C4-2B (cell line): ENCODE results near the gene GIMAP8.

Experiments
- H3K27ac ChIP-seq: fragments of 450-650 bp; 2 replicates; pipeline ENCODE4 v1.5.1; 2017
- ZFX ChIP-seq: fragments of 450-650 bp; IDR thresholded peaks from 2 replicates; pipeline ENCODE4 v1.6.1; 2017
- TF ChIP-seq, protein P1 (sequence below): fragments of 450-650 bp; conservative IDR thresholded peaks from 2 replicates; pipeline ENCODE4 v1.5.1; 2017; ENCODE audit warnings: mild to moderate bottlenecking

Gene GIMAP8

DNA sequence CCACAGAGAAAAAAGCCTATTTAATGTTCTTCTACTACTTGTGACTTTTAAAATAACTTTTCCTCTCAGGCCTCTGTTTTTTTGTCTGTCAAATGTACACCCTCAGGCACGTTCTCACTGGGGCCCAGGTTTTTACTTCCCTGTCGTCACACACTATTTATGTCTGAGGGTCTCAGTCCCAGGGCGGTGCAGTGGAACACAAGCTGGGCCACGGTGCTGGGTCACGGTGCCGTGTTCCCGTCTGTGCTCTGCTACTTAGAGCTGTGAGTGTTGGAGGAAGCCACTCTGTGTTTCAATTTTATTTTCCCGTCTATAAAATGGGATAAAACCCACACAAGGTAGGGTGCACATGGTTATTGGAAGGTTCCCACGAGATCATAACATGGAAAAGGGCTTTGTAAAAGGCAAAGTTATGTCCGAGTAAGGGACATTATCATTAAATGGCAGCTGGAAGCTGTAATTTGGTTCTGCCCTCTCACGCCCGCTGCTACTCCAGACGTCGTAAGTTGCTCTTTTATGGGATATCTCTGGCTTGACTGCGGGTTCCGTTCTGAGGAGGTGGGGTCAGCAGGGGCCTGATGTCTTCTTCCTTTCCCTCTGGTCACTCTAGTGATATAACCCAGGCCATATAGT, 46.1 kb upstream of the GIMAP8 start:
- peak overlapping the region; percentile 87 for H3K27ac ChIP-seq
- TF ChIP-seq, protein P1, sequence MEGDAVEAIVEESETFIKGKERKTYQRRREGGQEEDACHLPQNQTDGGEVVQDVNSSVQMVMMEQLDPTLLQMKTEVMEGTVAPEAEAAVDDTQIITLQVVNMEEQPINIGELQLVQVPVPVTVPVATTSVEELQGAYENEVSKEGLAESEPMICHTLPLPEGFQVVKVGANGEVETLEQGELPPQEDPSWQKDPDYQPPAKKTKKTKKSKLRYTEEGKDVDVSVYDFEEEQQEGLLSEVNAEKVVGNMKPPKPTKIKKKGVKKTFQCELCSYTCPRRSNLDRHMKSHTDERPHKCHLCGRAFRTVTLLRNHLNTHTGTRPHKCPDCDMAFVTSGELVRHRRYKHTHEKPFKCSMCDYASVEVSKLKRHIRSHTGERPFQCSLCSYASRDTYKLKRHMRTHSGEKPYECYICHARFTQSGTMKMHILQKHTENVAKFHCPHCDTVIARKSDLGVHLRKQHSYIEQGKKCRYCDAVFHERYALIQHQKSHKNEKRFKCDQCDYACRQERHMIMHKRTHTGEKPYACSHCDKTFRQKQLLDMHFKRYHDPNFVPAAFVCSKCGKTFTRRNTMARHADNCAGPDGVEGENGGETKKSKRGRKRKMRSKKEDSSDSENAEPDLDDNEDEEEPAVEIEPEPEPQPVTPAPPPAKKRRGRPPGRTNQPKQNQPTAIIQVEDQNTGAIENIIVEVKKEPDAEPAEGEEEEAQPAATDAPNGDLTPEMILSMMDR: no peak
- no peak for TF ChIP-seq ZFX

DNA sequence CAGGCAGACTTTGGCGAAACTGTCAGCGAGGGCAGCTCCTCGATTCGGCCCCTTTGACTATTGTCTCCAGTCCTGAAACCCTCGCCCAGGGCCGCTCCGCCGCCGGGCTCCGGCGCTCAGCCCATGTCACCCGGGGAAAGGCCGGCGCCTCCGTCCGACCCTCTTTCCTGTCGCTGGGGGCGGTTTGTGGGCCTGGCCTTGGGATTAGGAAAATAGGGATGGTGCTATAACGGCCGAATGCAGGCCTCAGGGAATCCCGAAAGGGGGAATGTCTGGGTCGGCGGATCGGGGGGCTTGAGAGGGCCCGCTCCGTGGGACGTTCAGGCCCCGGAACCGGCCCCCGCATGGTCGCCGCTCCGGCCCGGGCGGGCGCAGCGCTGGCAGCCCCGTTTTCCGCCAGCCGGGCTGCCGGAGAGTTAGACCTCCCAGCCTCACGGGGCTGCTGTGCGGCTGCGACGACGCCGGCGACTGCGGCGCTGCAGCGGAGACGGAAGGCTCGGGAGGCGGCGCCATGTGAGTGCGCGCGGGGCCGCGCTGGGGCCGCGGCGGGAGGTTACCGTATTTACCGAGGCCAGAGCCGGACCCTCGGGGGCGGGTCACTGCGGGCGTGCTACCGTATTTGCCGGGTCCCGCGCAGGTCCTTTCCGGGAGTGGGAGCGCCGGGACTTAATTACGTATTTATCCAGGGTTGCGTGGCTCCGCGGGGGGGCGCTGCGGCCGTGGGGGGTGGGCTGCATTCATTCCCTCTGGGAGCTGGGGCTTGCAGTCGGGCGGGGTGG, 45.4 kb upstream of the GIMAP8 start:
- peak overlapping the region; percentile 87 for H3K27ac ChIP-seq
- TF ChIP-seq, protein P1: peak; percentile 71
- peak; percentile 95; the same call in 1 of the 2 replicates for TF ChIP-seq ZFX

DNA sequence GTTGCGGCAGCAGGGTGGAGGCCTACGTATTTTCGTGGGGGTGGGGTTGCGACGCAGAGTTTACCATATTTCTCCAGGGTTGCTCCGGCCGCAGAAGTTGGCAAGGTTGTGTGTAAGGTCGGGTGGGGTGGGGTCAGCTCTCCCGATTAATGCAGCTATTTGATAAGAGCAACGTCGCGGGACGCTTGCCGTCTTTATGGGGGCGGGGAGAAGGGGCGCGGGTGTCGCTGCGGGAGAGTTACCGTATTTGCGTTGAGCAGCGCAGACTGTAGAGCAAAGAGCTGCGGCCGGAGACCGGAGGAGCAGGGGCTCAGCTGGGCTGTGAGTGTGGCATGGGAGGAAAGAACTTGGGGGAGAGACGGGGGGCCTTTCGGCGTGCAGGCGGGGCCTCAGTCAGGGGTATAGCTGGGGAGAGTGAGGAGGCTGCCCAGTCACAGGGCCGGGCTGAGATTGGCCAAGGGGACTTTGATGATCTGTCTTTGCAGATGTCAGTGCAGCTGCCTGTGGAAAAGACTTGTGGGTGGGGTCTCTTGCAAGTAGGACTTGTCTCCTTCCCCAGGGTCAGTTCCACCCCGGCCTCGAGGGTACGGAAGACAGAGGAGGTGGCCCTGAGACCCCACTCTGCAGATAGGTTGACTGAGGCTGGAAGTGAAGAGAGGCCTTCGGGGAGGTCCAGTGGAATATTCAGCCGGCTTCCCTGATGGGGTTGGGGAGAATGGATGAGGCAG, 44.7 kb upstream of the GIMAP8 start:
- no peak for TF ChIP-seq ZFX
- TF ChIP-seq, protein P1: no peak
- H3K27ac ChIP-seq: peak overlapping the region; percentile 87

DNA sequence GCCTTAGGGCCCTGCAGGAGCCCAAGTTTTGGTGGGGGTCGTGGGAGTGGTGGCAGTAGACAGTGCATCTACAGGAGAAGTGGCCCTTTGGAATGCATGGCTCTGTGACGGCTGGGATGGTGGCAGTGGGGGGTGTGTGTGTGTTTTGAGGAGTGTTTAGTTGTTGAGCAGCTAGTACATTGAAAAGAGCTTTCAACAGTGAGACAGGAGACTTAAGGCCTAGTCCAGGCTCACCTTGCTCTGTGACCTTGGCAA, 44.2 kb upstream of the GIMAP8 start:
- TF ChIP-seq, protein P1: no peak
- no peak for TF ChIP-seq ZFX
- peak overlapping the region; percentile 87 for H3K27ac ChIP-seq

DNA sequence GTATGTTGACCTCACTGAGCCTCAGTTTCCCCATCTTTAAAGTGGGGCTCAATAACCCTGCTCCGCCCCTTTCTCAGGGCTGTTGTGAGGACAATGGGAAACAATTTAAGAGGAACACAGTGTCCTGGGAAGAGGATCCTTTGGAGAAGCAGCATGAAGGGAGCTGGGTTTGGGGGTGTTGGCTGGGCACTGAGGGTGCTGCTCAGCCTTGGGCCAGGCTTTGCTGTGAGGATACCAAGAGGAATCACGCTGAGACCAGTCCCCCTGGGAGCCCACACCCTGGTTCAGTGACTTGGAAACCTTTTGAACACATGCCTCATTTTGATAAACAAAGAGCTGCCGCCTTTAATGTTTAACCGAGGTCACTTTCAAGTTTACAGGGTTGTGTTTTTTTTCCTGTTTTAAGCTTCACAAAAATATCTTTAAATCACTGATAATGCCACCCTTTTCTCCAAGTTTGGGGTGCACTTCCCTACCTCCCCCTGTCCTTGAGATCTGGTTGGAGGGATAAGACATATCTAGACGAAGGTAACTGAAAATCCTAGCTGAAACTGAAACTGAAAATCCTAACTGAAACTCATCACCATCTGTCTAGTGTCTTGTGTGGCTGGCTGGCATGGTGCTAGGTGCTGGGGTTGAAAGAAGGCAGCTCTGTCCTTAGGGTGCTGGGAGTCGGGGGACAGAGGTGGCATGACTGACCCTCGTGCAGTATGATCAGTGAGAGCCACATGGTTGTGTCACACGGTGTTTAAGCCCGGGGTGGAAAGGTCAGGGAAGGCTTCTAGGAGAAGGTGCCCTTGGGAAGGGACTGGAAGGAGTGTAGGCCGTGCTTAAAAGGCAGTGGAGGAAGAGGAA, 43.6 kb upstream of the GIMAP8 start:
- no peak; the same call in 1 of the 2 replicates for TF ChIP-seq ZFX
- TF ChIP-seq, protein P1: no peak
- H3K27ac ChIP-seq: no peak overlapping the region; the same call in 1 of the 2 replicates

DNA sequence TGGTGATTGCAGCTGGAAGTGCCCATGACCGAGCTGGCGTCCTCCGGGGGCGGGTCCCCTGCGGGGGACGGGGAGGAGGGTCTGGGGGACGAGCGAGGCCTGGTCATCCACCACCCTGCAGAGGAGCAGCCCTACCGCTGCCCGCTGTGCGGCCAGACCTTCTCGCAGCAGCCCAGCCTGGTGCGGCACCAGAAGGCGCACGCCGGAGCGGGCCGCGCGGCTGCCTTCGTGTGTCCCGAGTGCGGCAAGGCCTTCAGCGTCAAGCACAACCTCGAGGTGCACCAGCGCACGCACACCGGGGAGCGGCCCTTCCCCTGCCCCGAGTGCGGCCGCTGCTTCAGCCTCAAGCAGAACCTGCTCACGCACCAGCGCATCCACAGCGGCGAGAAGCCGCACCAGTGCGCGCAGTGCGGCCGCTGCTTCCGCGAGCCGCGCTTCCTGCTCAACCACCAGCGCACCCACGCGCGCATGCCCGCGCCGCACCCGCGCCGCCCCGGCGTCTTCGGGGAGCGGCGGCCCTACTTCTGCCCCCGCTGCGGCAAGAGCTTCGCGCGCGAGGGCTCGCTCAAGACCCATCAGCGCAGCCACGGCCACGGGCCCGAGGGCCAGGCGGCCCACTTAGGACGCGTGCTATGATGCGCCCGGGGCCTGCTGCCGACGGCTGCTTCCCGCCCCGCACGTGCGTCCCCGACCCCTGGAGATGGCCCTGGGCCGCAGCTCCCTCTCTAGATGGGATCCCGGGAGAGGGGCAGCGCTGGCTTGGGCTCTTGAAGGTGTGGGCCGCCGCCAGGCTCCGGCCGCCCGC, 42.6 kb upstream of the GIMAP8 start:
- no peak overlapping the region for H3K27ac ChIP-seq

More for the DNA sequence above, 42.6 kb upstream of the GIMAP8 start:
- TF ChIP-seq, protein P1: no peak
- no peak for TF ChIP-seq ZFX
